HG03460 (cell line): Measurements from ENCODE around the gene BCL3.
"Not testable (repeated sequence)": the region's sequence is repeated elsewhere in the genome, so short reads cannot be mapped to it uniquely, and the experiment has no call there.

Experiments used
- ATAC-seq: cut with Tn5 transposase; IDR thresholded peaks from one replicate; pipeline ENCODE4 v1.9.1; 2021; ENCODE audit not compliant: unreplicated experiment

The BCL3 gene

DNA sequence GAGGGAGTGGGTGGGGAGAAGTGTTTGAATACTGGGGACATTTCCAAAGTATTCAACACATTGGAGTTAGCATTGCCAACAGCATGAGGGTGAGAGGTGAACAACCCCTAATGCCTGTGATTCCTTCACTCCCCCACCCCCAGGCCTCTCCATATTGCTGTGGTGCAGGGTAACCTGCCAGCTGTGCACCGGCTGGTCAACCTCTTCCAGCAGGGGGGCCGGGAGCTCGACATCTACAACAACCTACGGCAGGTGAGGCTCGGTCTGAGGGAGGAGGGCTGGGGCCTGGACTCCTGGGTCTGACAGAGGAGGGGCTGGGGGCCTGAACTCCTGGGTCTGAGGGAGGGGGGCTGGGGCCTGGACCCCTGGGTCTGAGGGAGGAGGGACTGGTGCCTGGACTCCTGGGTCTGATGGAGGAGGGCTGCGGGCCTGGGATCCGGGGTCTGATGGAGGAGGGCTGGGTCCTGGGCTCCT lies 7.6 kb downstream of the BCL3 start:
- no peak for ATAC-seq

DNA sequence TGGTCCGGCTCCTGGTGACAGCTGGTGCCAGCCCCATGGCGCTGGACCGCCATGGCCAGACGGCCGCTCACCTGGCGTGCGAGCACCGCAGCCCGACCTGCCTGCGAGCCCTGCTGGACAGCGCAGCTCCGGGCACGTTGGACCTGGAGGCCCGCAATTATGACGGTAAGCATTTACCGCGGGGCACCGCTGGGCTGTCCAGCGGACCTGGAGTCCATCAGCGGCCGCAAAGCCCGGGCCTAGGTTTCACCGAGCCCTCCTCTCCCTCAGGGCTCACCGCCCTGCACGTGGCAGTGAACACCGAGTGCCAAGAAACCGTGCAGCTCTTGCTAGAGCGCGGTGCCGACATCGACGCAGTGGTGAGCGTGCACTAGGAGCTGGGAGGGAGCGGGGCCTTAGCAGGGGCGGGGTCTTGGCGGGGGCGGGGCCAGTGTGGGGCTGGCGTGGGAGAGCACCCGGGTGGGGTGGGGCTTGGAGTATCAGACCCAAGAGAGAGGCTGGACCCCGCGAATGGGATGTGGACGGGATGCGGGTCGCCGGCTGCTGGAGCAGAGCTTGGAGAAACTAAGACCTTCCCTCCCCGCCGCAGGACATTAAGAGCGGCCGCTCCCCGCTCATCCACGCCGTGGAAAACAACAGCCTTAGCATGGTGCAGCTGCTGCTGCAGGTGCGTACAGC lies 8.7 kb downstream of the BCL3 start:
- no peak for ATAC-seq

DNA sequence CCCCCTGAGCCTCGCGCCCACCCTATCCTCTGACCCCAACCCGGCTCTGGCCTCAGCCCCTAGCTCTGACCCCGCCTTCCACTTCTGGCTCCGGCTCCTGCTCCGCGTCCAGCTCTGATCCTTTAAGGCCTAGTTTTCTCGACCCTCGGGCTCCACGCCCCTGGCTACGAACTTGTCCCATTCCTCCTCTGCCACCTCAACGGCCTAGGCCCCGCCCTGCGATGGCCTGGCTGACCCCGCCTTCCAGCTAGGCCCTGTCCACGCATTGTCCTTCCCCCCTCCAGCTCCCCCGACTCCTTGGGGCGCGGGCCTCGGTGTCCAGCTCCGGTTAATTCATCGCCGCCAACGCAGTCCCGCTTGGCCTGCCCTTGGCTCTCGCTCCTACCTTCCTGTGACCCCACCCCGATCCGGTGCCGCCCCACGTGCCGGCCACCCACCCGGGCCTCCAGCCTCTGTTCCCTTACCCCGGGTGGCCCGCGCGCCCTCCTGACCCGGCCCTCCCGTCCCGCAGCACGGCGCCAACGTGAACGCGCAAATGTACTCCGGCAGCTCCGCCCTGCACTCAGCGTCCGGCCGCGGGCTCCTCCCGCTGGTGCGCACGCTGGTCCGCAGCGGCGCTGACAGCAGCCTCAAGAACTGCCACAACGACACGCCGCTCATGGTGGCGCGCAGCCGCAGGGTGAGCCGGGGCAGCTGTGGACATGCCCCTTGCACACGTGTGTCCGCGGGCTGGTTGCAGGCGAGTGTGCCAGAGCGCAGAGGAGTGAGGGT lies 9.4 kb downstream of the BCL3 start:
- no peak for ATAC-seq

DNA sequence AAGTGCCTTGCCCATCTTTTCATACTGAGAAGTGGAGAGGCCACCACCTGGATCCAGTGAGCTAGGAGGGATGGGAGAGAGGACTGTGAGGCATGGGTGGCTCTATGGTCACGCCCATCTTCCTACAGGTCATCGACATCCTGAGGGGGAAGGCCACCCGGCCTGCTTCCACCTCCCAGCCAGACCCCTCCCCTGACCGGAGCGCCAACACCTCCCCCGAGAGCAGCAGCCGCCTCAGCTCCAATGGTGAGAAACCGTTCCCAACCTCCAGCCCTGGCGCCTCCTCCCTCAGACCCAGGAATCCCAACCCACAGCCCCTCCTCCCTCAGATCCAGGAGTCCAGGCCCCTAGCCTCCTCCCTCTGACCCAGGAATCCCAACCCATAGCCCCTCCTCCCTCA lies 10.1 kb downstream of the BCL3 start:
- ATAC-seq: no peak

DNA sequence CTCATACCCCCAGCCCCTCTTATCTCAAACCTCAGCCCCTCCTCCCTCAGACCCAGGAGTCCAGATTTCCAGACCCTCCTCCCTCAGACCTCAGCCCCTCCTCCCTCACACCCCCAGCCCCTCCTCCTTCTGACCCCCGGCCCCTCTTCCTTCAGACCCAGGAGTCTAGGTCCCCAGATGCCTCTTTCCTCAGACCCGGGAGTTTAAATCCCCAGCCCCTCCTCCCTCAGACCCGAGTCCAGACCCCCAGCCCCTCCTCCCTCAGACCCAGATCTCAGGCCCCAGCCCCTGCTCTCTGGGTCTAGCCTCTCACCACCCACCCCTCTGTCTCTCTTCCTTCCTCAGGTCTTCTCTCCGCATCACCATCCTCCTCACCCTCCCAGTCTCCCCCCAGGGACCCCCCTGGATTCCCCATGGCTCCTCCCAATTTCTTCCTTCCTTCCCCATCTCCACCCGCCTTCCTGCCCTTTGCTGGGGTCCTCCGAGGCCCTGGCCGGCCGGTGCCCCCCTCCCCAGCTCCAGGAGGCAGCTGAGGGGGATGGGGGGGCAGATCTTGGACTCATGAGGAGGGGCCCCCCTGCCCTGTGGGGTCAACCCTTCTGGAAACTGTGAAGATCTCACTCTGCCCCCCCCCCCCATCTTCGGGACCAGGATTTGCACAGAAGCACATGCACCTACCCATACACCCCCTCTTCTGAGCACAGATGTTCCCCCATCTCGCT lies 10.7 kb downstream of the BCL3 start:
- no peak for ATAC-seq

DNA sequence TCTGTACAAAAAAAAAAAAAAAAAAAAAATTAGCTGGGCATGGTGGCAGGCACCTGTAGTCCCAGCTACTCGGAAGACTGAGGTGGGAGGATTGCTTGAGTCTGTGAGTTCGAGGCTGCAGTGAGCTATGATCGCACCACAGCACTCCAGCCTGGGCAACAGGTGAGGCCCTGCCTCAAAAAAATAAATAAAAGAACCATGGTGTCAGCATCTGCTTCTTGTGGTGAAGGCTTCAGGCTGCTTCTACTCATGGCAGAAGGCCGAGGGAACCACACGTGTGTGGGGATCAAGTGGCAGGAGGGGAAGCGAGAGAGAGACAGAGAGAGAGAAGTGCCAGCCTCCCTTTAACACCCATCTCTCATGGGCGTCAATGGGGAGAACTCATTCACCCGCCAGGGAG lies 13.5 kb downstream of the BCL3 start:
- no peak for ATAC-seq

DNA sequence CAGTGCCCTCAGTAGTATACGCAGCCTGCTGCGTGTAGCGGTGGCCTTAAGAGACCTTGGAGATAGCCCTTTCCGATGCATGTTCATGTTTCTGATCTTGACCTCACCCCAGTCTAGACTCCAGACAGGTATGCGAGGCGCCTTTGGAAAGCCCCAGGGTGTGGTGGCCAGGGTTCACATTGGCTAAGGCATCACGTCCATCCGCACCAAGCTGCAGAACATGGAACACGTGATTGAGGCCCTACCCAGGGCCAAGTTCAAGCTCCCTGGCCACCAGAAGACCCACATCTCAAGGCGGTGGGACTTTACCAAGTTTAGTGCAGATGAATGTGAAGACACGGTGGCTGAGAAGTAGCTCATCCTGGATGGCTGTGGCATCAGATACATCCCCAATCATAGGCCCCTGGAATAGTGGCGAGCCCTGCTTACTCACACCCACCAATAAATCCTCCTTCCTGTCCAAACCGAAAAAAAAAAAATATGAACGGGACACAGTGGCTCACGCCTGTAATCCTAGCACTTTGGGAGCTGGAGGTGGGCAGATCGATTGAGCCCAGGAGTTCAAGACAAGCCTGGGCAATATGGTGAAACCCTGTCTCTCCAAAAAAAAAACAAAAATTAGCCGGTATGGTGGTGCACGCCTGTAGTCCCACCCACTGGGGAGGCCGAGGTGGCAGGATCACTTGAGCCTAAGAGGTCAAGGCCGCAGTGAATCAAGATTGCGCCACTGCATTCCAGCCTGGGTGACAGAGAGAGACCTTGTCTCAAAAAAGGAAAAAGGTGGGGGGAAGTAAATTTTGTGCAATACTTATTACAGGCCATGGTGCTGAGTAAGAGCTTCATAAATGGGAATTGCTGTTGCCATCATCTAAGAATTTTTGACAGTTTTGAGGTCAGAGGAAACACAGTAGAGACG lies 16.8 kb downstream of the BCL3 start:
- no peak for ATAC-seq

DNA sequence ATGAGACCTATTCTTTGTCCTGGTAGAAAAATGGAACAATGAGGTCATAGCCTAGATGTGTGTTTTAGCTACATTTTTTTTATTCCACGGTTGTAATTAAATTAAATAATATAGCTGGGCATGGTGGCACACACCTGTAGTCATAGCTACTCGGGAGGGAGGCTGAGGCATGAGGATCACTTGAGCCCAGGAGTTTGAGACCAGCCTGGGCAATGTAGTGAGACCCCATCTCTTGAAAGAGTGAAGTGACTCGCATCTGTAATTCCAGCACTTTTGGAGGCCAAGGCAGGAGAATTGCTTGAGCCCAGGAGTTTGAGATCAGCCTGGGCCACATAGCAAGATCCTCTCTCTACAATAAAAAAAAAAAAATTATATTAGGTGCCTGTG lies 17.4 kb downstream of the BCL3 start:
- no peak for ATAC-seq

DNA sequence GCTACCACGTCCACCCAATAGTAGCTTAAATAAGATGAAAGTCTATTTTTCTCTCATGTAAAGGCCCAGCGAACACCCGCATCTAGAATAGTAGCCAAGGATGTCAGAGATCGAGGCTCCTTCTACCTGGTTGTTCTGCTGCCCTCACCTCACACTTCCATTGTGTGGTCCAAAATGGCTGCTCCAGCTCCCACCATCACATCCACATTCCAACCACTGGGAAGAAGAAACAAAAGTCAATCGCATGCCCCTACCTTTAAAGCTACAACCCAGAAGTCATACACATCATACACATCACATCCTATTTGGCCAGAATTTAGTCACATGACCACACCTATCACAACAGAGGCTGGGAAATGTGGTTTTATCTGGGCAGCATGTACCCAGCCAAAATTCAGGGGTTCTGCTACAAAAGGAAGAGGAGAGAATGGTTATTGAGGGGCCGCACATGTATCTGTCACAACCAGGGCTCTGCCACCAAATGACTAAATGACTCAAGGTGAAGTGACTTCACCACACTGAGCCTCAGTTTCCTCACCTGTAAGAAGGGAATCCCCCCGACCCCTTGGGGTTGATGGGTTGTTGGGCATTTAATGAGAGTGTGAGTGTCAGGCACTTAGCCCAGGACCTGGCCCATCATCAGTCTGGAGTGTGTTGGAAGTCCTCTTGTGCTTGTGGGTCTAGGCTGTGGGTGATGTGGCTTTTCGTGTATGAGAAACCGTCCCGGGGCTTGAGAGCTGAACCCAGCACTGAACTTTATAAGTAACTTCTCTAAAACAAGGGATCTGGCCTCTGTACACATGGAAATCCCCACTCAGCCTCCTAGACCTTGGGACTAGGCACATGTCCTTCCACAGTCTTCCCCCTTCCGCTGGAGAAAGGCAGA lies 19.0 kb downstream of the BCL3 start:
- no peak for ATAC-seq

DNA sequence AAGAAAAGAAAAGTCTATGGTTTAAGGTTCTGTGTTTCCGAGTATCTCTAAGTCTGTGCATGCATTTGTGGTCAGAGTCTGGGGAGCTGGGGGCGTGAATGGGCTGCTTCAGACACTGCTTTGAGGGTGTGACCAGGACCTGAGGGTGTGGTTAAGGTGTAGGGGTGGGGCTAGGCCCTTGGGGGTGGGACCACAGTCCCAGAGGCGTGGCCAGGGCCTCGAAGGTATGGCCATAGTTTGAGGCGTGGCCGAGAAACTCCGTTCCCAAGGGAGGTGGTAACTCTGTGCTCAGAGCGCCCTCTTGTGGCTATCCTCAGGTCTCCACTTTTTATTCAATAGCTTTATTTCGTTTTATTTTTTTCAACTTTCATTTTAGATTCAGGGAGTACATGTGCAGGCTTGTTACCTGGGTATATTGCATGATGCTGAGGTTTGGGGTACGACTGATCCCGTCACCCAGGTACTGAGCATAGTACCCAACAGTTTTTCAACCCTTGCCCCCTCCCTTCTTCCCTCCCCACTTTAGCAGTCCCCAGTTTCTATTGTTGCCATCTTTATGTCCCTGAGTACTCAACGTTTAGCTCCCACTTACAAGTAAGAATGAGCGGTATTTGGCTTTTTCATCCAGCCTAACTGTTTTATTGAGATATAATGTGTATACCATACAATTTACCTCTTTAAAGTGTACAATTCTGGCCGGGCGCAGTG lies 22.2 kb downstream of the BCL3 start:
- ATAC-seq: peak; percentile 87

DNA sequence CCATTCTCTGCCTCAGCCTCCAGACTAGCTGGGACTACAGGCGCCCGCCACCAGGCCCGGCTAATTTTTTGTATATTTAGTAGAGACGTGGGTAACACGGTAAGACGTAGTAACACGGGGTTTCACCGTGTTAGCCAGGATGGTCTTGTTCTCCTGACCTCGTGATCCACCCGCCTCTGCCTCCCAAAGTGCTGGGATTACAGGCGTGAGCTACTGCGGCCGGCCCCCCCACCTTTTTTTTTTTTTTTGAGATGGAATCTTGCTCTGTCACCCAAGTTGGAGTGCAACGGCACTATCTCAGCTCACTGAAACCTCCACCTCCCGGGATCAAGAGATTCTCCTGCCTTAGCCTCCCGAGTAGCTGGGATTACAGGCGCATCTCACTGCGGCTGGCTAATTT lies 23.6 kb downstream of the BCL3 start:
- ATAC-seq: not testable (repeated sequence)

DNA sequence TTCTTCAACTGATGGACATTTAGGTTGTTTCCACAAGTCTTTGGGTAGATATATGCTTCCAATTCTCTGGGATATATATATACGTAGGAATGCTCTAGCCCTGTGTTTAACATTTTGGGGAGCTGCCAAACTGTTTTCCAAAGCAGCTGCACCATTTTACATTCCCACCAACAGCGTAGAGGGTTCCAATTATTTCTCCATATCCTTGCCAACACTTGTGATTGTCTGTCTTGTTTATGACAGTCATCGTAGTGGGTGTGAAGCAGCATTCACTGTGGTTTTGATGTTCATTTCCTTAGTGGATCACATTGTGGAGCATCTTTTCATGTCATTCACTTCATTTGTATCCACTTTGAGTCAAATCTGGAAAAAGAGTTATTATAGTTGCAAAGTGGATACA lies 24.5 kb downstream of the BCL3 start:
- ATAC-seq: no peak

DNA sequence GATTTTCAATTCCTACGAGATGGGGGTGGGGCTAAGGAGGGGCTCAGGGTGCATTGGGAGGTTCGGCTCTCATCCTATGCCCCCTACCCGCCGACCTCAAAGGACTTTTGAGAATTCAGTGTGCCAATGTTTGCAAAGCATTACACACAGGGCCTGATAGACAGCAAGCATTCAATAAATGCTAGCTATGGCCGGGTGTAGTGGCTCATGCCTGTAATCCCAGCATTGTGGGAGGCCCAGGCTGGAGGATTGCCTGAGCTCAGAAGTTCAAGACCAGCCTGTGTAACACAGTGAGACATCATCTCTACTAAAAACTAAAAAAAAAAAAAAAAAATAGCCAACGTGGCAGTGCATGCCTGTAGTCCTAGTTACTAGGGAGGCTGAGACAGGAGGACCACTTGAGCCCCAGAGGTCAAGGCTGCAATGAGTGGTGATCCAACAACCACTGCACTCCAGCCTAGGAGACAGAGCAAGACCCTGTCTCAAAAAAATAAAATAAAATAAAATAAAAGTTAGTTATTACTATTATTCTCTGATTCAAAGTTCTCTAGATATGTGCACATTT lies 27.2 kb downstream of the BCL3 start:
- ATAC-seq: no peak

DNA sequence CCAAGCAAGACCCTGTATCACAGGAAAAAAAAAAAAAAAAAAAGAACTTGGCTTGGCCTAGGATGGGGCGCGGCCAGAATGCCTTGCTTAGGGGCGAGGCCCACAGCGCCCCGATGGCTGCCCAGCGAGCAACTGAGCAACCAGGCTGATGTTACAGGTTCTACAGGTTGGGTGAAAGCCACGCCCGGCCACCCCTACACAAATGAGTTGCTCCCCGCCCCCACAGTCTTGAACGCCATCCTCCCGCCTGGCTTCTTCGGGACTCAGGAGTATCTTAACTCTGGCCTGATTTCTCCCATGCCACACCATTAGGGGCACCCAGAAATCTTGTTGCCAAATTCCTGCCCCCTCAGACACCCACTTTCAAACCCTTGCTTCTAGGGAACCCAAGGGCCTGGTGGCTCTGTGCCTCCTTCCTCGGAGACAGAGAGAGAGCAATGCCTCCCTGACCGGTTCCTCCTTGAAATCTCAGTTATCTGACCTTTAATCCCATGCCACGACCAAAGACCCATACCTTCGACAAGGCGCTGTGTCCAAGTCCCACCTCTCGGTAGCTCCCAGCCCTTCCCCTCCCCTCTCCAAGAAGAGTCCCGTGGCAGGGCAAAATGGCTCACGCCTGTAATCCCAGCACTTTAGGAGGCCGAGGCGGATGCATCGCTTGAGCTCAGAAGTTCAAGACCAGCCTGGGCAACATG lies 28.0 kb downstream of the BCL3 start:
- ATAC-seq: no peak

DNA sequence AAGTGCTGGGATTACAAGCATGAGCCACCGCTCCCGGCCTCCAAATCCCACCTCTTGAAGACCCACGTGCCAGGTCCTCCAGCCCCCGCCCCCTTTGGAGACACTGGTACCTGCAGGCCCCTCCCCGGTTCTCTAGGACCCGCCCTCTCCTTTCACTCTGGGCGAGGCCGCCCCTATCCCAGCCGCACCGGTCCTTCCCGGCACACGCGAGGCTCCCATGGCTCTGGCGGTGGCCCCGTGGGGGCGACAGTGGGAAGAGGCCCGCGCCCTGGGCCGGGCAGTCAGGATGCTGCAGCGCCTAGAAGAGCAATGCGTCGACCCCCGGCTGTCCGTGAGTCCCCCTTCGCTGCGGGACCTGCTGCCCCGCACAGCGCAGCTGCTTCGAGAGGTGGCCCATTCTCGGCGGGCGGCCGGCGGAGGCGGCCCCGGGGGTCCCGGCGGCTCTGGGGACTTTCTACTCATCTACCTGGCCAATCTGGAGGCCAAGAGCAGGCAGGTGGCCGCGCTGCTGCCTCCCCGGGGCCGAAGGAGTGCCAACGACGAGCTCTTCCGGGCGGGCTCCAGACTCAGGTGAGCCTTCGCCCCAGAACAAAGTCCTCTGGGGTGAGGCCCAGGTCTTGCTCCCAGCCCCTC lies 29.3 kb downstream of the BCL3 start, which contains the start of gene CBLC:
Gene CBLC (plus strand): TSS at position 176 of the 633 bp plus-strand sequence. CDS start 42 bp downstream, at position 218.
- ATAC-seq: no peak

DNA sequence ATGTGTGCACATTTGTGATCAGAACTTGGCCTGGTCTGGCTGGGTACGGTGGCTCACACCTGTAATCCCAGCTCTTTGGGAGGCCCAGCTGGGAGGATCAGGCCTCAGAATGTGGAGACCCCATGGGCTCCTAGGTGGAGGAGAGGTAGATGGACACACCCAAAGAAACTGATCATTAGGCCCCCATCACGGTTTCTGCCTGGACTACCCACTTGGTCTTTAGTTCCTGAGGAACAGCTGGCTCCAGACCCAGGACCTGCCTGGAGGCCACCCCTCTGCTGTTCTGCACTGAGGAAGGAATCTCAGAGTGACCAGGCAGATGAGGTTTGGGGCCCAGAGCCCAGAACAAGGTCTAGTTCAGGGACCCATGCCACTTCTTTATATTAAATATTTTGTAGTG lies 30.6 kb downstream of the BCL3 start:
- ATAC-seq: no peak

DNA sequence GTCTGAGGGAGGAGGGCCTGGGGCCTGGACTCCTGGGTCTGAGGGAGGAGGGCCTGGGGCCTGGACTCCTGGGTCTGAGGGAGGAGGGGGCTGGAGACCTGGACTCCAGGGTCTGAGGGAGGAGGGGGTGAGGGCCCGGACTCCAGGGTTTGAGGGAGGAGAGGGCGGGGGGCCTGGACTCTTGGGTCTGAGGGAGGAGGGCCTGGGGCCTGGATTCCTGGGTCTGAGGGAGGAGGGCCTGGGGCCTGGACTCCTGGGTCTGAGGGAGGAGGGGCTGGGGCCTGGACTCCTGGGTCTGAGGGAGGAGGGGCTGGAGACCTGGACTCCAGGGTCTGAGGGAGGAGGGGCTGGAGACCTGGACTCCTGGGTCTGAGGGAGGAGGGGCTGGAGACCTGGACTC lies 33.2 kb downstream of the BCL3 start:
- ATAC-seq: not testable (repeated sequence)

DNA sequence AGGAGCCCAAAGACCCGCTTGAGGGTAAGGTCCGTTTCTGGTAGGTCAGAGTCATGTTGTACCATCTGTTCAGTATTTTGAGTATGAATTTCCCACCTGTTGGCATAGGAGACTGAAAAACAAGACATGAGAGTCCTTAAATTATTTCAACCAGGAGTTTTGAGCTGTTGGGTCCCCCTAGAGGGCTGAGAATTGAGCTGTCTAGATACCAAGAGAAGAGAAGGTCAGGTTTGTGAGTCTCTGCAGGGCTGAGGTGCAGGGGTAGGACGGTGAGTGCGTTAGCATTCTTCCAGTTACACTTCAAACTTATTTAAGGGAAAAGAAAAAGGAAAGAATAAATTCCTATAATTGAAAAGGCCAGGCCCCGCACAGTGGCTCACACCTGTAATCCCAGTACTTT lies 34.2 kb downstream of the BCL3 start:
- ATAC-seq: no peak
